Measurements from ENCODE around the gene POMZP3.
"Not testable (repeated sequence)": the region's sequence is repeated elsewhere in the genome, so short reads cannot be mapped to it uniquely, and the experiment has no call there.

DNA sequence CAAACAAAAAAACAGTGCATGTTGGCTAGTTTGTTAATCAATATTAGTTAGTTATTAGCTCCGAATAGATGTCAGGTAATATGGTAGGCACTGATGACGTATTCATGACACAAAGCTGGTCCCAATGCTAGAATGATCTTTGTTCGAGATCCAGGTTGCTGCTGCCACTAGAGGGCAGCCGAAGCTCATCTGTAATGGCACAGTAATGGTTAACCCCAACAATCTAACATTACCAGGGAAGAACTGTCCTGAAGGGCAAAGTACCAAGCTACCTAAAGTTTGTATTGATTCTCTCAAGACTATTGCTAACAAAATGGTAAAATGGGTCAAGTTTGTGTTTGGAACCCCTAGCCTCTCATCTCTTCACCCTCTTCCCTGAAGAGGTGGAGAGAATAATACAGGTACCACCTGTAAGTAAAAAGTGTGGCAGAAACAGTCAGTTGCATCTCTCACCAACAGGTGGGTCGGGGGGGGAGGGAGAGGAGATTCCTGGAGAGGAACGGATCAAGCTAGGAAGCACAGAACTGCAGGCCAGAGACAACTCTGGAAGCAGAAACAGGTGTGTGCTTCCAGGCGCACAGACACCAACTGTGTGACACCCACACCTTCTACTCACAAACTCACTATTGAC is 10.1 kb upstream of the POMZP3 start:
- TF ChIP-seq CTCF (IDR thresholded peaks at IDR 0.05): peak in 2 of 4 experiments; percentile 30 to 32
- TF ChIP-seq POLR2A (IDR thresholded peaks at IDR 0.05): not testable (repeated sequence)

Measured in uterus (tissue), 2 donors.